HepG2 (cell line): ENCODE results near the gene METAP1D. TPM values are rescaled to one million over a fixed set of nuclear protein-coding genes. Genes with fewer than 3 reads are reported as not detected.

ENCODE experiments used
- ATAC-seq: fragments of 200-7000 bp; cut with Tn5 transposase; 3 replicates; pipeline ENCODE4 v1.9.1; 2020; ENCODE audit warnings: mild to moderate bottlenecking, moderate library complexity
- BruUV-seq: library from RNA; stranded (reverse); fragments of 400-500 nt; replicated peaks from 2 replicates; lab custom pipeline; 2021; lab: Mats Ljungman, UMichigan
- CTCF ChIA-PET: fragments of 300-600 bp; formaldehyde crosslinking; extraction: SDS; loops from one replicate; lab custom pipeline; 2021; ENCODE audit warnings: low total read pairs, inconsistent platforms, low intra/inter-chr PET ratio; lab: Yijun Ruan, JAX
- POLR2A ChIA-PET: fragments of 350-600 bp; sonication (Branson Sonifier 250); formaldehyde crosslinking; loops from one replicate; lab custom pipeline; 2020; ENCODE audit warnings: antibody characterized with exemption, inconsistent platforms; lab: Yijun Ruan, JAX
- DNase-seq: peaks from one replicate; pipeline ENCODE4 v3.0.0-alpha.2; 2015; ENCODE audit warnings: low spot score
- FAIRE-seq: peaks from 3 replicates; lab custom pipeline; 2011; peaks lifted over from hg19 to GRCh38; lab: Jason Lieb, UNC
- H2AFZ ChIP-seq: one replicate; pipeline ENCODE4 v1.6.1; 2011; ENCODE audit warnings: low read length, inconsistent platforms
- H3K27ac ChIP-seq: fragments of 300-600 bp; 3 replicates; pipeline ENCODE4 v1.8.0; 2011; ENCODE audit warnings: mixed run types, mild to moderate bottlenecking, mixed read lengths, low read length, inconsistent platforms; ENCODE audit not compliant: insufficient read depth; ENCODE audit errors: extremely low read length
- H3K27me3 ChIP-seq, 2 experiments: fragments of 200-600 bp in 1 of 2; 2 replicates in 1 of 2; 3 replicates in 1 of 2; pipeline versions ENCODE4 v1.6.0 to v1.8.0; 2011; ENCODE audit warnings: low read length in 2 of 2, mild to moderate bottlenecking in 2 of 2, moderate library complexity in 2 of 2, inconsistent platforms in 1 of 2; ENCODE audit not compliant: insufficient read depth in 2 of 2, control insufficient read depth in 1 of 2
- H3K36me3 ChIP-seq, 2 experiments: fragments of 200-600 bp in 1 of 2; replicated peaks in 1 of 2; 2 replicates in 1 of 2; 3 replicates in 1 of 2; pipeline versions ENCODE4 v1.5.1 to v1.8.0; 2011; ENCODE audit warnings: low read length in 2 of 2, inconsistent platforms in 1 of 2; ENCODE audit not compliant: insufficient read depth in 2 of 2, control insufficient read depth in 1 of 2
- H3K4me1 ChIP-seq: 2 replicates; pipeline ENCODE4 v1.5.1; 2012; ENCODE audit warnings: low read length, inconsistent platforms; ENCODE audit not compliant: insufficient read depth
- H3K4me2 ChIP-seq: 2 replicates; pipeline ENCODE4 v1.6.0; 2011; ENCODE audit warnings: low read depth, low read length, inconsistent platforms
- H3K4me3 ChIP-seq, 3 experiments: fragments of 200-600 bp in 1 of 3; sonication (generic), shearing (Covaris generic) in 1 of 3; replicated peaks in 1 of 3; 2 replicates each; pipeline ENCODE4 v1.5.1; 2011 to 2016; ENCODE audit warnings: low read length in 3 of 3, inconsistent platforms in 2 of 3, low read depth in 2 of 3, mild to moderate bottlenecking in 2 of 3, control low read depth in 1 of 3, mixed read lengths in 1 of 3; ENCODE audit not compliant: insufficient read depth in 1 of 3
- H3K79me2 ChIP-seq: one replicate; pipeline ENCODE4 v1.6.1; 2011; ENCODE audit warnings: low read length, inconsistent platforms; ENCODE audit not compliant: insufficient read depth
- H3K9ac ChIP-seq: 2 replicates; pipeline ENCODE4 v1.6.0; 2011; ENCODE audit warnings: mild to moderate bottlenecking, low read depth, low read length, inconsistent platforms; ENCODE audit not compliant: insufficient read depth
- H3K9me3 ChIP-seq: 2 replicates; pipeline ENCODE4 v1.5.1; 2012; ENCODE audit warnings: mild to moderate bottlenecking, low read length
- H4K20me1 ChIP-seq: 2 replicates; pipeline ENCODE4 v1.6.0; 2011; ENCODE audit warnings: inconsistent platforms, mild to moderate bottlenecking, low read length, moderate library complexity; ENCODE audit not compliant: insufficient read depth
- ARHGAP35 ChIP-seq: sonication (generic); formaldehyde crosslinking; IDR thresholded peaks from 2 replicates; pipeline ENCODE4 v1.9.0; 2022; ENCODE audit warnings: mild to moderate bottlenecking, inconsistent platforms, moderate library complexity, missing genetic modification reagents, borderline replicate concordance
- HINFP ChIP-seq: sonication (generic); formaldehyde crosslinking; IDR thresholded peaks from 2 replicates; pipeline ENCODE4 v1.4.0; 2020; ENCODE audit warnings: low read depth, mild to moderate bottlenecking, missing genetic modification reagents
- ZNF280B ChIP-seq: sonication (generic); formaldehyde crosslinking; IDR thresholded peaks from 2 replicates; pipeline ENCODE4 v1.5.0; 2020; ENCODE audit warnings: missing genetic modification reagents, mild to moderate bottlenecking, borderline replicate concordance
- WGBS: methylation state at CpG from one replicate; pipeline ENCODE4 v1.1.6; 2017; ENCODE audit warnings: low lambda C conversion rate; 5-methylcytosine and 5-hydroxymethylcytosine counted together
- in situ Hi-C: cut with HindIII; loops from 2 replicates; pipeline ENCODE4 v1.10.0; 2017; ENCODE audit warnings: low pct_unique_long_range_greater_than_20kb; ENCODE audit not compliant: extremely low pct_ligation_motif_present
- intact Hi-C: fragments of 100-400 bp; cut with micrococcal nuclease; formaldehyde crosslinking; loops from one replicate; pipeline ENCODE4 v1.10.0; 2022; ENCODE audit not compliant: unreplicated experiment
- polyA plus RNA-seq, 8 experiments: library from polyadenylated mRNA; depleted of rRNA in 3 of 8; stranded (reverse) in 7 of 8; unstranded in 1 of 8; fragments of >200 nt; fragmentation: Illumina TruSeq in 4 of 8; extraction: Trizol in 4 of 8; gene quantifications; 2 replicates each; pipeline versions ENCODE4 v1.2.1 to v1.2.3, GENCODE V29; 2011 to 2016; ENCODE audit warnings: low read depth in 4 of 8, missing spikeins in 1 of 8, mixed read lengths in 1 of 8; ENCODE audit not compliant: insufficient read depth in 1 of 8
- total RNA-seq, 5 experiments: library from RNA; depleted of rRNA; stranded (reverse); fragments of >200 nt; fragmentation: Illumina TruSeq; extraction: Trizol; gene quantifications; 2 replicates each; pipeline ENCODE4 v1.2.3, GENCODE V29; 2016; ENCODE audit warnings: low read depth in 1 of 5

Gene METAP1D
- total and polyA plus RNA-seq, 2 of the 13 experiments (the other 11 are each of a cell fraction or from before 2014, with no cell fraction given), result 14.7 to 21.6 TPM

- intact Hi-C loops, result loop anchor here (2.0 to 10.0 kb wide), 3 partner anchors 34 to 49 kb away; partner anchors contain the start of genes DLX1 and DLX2
- POLR2A ChIA-PET, result interaction anchor here (1.7 kb wide), 1 partner anchor 10 kb away, joined by 3 read pairs; no protein-coding TSS in a partner anchor
- H4K20me1 ChIP-seq, result no peaks in the 10 kb centered on the region
- H3K4me1 ChIP-seq, result peaks cover 52% of the 10 kb centered on the region
- no peak for ATAC-seq
- H3K9me3 ChIP-seq, result no peaks in the 10 kb centered on the region
- no peaks in the 10 kb centered on the region for H3K79me2 ChIP-seq
- no peaks in the 10 kb centered on the region for H3K36me3 ChIP-seq
- H3K4me2 ChIP-seq, result no peak overlapping the region; the same call in 1 of the 2 replicates
- no peak overlapping the region for H3K27ac ChIP-seq
- CTCF ChIA-PET, result no interaction called here
- TF ChIP-seq HINFP (CRISPR knock-in tag), result no peak
- no peak for TF ChIP-seq ZNF280B (CRISPR knock-in tag)
- TF ChIP-seq, all 625 proteins: peak for 0
- 94% methylated on average over 1 of the region's 1 CpG for WGBS
- H3K4me3 ChIP-seq, result no peak overlapping the region
- H3K27me3 ChIP-seq, result no peaks in the 10 kb centered on the region
- no peak overlapping the region for H2AFZ ChIP-seq
- FAIRE-seq, result no peak
- BruUV-seq, result no TSS peak
- no peak overlapping the region for H3K9ac ChIP-seq
- in situ Hi-C loops, result no loop called here
- DNase-seq, result no peak
Observed at GRCh38 chr2:172053486-172053885, 53.7 kb downstream of the METAP1D start.

GRCh38 chr2:172056293-172056692 is 56.5 kb downstream of the METAP1D start:
- Histone ChIP-seq H2AFZ (no peak overlapping the region), H3K9me3 (no peaks in the 10 kb centered on the region), H3K4me2 (no peak overlapping the region), H3K9ac (no peak overlapping the region), H3K27me3 (no peaks in the 10 kb centered on the region), H3K27ac (no peak overlapping the region), H3K79me2 (no peaks in the 10 kb centered on the region), H3K4me1 (peaks cover 34% of the 10 kb centered on the region), H3K36me3 (no peaks in the 10 kb centered on the region), H3K4me3 (no peak overlapping the region), H4K20me1 (no peaks in the 10 kb centered on the region)
- no peak for DNase-seq
- TF ChIP-seq ARHGAP35 (CRISPR knock-in tag), result no peak
- ChIA-PET POLR2A (interaction anchor here (0.6 kb wide), 1 partner anchor 12 kb away, joined by 3 read pairs; no protein-coding TSS in a partner anchor), CTCF (no interaction called here)
- no peak for FAIRE-seq
- in situ Hi-C loops (no loop called here), intact Hi-C loops (loop anchor here (10.0 kb wide), 1 partner anchor 51 kb away; no protein-coding TSS in a partner anchor)
- 98% methylated on average over 2 of the region's 2 CpGs for WGBS
- BruUV-seq, result no TSS peak
- ATAC-seq, result no peak
